ENCODE results near the gene RAP1A. TPM values are rescaled to one million over a fixed set of nuclear protein-coding genes. Genes with fewer than 3 reads are reported as not detected.

Gene RAP1A
- total RNA-seq, 1 experiment from 2014 or later, result 25.4 TPM

GRCh38 chr1:111671852-111672251, 52.3 kb downstream of the RAP1A start:
- no peak overlapping the region for H3K4me3 Mint-ChIP-seq
- ATAC-seq, result no peak

More at GRCh38 chr1:111671852-111672251, 52.3 kb downstream of the RAP1A start:
- H3K4me1 Mint-ChIP-seq, result peaks cover 9% of the 10 kb centered on the region
- H3K27ac Mint-ChIP-seq, result no peak overlapping the region
- TF ChIP-seq, protein P1, sequence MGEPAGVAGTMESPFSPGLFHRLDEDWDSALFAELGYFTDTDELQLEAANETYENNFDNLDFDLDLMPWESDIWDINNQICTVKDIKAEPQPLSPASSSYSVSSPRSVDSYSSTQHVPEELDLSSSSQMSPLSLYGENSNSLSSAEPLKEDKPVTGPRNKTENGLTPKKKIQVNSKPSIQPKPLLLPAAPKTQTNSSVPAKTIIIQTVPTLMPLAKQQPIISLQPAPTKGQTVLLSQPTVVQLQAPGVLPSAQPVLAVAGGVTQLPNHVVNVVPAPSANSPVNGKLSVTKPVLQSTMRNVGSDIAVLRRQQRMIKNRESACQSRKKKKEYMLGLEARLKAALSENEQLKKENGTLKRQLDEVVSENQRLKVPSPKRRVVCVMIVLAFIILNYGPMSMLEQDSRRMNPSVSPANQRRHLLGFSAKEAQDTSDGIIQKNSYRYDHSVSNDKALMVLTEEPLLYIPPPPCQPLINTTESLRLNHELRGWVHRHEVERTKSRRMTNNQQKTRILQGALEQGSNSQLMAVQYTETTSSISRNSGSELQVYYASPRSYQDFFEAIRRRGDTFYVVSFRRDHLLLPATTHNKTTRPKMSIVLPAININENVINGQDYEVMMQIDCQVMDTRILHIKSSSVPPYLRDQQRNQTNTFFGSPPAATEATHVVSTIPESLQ (CRISPR knock-in tag; IDR thresholded peaks at IDR 0.05), result no peak
- TF ChIP-seq ESRRA (CRISPR knock-in tag; IDR thresholded peaks at IDR 0.05; ENCODE audit: borderline replicate concordance), result no peak
- TF ChIP-seq MYBL2 (CRISPR knock-in tag; IDR thresholded peaks at IDR 0.05), result no peak
- no peak for TF ChIP-seq RORB (CRISPR knock-in tag; IDR thresholded peaks at IDR 0.05)
- TF ChIP-seq MLX (CRISPR knock-in tag; IDR thresholded peaks at IDR 0.05), result no peak
- TF ChIP-seq, protein P2, sequence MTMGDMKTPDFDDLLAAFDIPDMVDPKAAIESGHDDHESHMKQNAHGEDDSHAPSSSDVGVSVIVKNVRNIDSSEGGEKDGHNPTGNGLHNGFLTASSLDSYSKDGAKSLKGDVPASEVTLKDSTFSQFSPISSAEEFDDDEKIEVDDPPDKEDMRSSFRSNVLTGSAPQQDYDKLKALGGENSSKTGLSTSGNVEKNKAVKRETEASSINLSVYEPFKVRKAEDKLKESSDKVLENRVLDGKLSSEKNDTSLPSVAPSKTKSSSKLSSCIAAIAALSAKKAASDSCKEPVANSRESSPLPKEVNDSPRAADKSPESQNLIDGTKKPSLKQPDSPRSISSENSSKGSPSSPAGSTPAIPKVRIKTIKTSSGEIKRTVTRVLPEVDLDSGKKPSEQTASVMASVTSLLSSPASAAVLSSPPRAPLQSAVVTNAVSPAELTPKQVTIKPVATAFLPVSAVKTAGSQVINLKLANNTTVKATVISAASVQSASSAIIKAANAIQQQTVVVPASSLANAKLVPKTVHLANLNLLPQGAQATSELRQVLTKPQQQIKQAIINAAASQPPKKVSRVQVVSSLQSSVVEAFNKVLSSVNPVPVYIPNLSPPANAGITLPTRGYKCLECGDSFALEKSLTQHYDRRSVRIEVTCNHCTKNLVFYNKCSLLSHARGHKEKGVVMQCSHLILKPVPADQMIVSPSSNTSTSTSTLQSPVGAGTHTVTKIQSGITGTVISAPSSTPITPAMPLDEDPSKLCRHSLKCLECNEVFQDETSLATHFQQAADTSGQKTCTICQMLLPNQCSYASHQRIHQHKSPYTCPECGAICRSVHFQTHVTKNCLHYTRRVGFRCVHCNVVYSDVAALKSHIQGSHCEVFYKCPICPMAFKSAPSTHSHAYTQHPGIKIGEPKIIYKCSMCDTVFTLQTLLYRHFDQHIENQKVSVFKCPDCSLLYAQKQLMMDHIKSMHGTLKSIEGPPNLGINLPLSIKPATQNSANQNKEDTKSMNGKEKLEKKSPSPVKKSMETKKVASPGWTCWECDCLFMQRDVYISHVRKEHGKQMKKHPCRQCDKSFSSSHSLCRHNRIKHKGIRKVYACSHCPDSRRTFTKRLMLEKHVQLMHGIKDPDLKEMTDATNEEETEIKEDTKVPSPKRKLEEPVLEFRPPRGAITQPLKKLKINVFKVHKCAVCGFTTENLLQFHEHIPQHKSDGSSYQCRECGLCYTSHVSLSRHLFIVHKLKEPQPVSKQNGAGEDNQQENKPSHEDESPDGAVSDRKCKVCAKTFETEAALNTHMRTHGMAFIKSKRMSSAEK (CRISPR knock-in tag; IDR thresholded peaks at IDR 0.05; ENCODE audit: borderline replicate concordance), result no peak
- TF ChIP-seq SP1 (CRISPR knock-in tag; conservative IDR thresholded peaks at IDR 0.05), result no peak
- TF ChIP-seq, protein P3, sequence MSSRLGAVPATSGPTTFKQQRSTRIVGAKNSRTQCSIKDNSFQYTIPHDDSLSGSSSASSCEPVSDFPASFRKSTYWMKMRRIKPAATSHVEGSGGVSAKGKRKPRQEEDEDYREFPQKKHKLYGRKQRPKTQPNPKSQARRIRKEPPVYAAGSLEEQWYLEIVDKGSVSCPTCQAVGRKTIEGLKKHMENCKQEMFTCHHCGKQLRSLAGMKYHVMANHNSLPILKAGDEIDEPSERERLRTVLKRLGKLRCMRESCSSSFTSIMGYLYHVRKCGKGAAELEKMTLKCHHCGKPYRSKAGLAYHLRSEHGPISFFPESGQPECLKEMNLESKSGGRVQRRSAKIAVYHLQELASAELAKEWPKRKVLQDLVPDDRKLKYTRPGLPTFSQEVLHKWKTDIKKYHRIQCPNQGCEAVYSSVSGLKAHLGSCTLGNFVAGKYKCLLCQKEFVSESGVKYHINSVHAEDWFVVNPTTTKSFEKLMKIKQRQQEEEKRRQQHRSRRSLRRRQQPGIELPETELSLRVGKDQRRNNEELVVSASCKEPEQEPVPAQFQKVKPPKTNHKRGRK (CRISPR knock-in tag; IDR thresholded peaks at IDR 0.05; ENCODE audit: borderline replicate concordance), result no peak
- TF ChIP-seq, protein P4, sequence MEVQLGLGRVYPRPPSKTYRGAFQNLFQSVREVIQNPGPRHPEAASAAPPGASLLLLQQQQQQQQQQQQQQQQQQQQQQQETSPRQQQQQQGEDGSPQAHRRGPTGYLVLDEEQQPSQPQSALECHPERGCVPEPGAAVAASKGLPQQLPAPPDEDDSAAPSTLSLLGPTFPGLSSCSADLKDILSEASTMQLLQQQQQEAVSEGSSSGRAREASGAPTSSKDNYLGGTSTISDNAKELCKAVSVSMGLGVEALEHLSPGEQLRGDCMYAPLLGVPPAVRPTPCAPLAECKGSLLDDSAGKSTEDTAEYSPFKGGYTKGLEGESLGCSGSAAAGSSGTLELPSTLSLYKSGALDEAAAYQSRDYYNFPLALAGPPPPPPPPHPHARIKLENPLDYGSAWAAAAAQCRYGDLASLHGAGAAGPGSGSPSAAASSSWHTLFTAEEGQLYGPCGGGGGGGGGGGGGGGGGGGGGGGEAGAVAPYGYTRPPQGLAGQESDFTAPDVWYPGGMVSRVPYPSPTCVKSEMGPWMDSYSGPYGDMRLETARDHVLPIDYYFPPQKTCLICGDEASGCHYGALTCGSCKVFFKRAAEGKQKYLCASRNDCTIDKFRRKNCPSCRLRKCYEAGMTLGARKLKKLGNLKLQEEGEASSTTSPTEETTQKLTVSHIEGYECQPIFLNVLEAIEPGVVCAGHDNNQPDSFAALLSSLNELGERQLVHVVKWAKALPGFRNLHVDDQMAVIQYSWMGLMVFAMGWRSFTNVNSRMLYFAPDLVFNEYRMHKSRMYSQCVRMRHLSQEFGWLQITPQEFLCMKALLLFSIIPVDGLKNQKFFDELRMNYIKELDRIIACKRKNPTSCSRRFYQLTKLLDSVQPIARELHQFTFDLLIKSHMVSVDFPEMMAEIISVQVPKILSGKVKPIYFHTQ (CRISPR knock-in tag; IDR thresholded peaks at IDR 0.05), result no peak
- ChIA-PET POLR2A (no interaction called here), CTCF (interaction anchor here (1.3 kb wide), 1 partner anchor 190 kb away, joined by 9 read pairs; no protein-coding TSS in a partner anchor)
- no peak for DNase-seq (ENCODE audit: low spot score)
- H3K9me3 Mint-ChIP-seq, result peaks cover 14% of the 10 kb centered on the region
- H3K36me3 Mint-ChIP-seq, result peaks cover 5% of the 10 kb centered on the region
- no peaks in the 10 kb centered on the region for H3K27me3 Mint-ChIP-seq (ENCODE audit: low read depth)
